A673 (cell line): ENCODE results near the gene CRELD2.

Experiments used
- EZH2 ChIP-seq: fragments of 200-600 bp; sonication (generic); IDR thresholded peaks from 2 replicates; pipeline ENCODE4 v1.6.1; 2017; ENCODE audit warnings: borderline replicate concordance, low read depth, mild to moderate bottlenecking, mixed read lengths, antibody characterized with exemption, low read length; ENCODE audit not compliant: poor library complexity, severe bottlenecking
- TF ChIP-seq, protein P1 (sequence below): fragments of 300-800, 200-600 bp; sonication (generic); conservative IDR thresholded peaks from 2 replicates; pipeline ENCODE4 v1.5.1; 2017; ENCODE audit warnings: low read depth, mild to moderate bottlenecking, antibody characterized with exemption, low read length, moderate library complexity, mixed read lengths

GRCh38 chr22:49927483-49928184 is 9.2 kb downstream of the CRELD2 start:
- TF ChIP-seq, protein P1, sequence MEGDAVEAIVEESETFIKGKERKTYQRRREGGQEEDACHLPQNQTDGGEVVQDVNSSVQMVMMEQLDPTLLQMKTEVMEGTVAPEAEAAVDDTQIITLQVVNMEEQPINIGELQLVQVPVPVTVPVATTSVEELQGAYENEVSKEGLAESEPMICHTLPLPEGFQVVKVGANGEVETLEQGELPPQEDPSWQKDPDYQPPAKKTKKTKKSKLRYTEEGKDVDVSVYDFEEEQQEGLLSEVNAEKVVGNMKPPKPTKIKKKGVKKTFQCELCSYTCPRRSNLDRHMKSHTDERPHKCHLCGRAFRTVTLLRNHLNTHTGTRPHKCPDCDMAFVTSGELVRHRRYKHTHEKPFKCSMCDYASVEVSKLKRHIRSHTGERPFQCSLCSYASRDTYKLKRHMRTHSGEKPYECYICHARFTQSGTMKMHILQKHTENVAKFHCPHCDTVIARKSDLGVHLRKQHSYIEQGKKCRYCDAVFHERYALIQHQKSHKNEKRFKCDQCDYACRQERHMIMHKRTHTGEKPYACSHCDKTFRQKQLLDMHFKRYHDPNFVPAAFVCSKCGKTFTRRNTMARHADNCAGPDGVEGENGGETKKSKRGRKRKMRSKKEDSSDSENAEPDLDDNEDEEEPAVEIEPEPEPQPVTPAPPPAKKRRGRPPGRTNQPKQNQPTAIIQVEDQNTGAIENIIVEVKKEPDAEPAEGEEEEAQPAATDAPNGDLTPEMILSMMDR: no peak
- TF ChIP-seq EZH2: no peak
